Spleen (tissue), 13 donors: ENCODE results near the gene PNPT1. TPM values are rescaled to one million over a fixed set of nuclear protein-coding genes. Genes with fewer than 3 reads are reported as not detected.
"Not testable (repeated sequence)": the region's sequence is repeated elsewhere in the genome, so short reads cannot be mapped to it uniquely, and the experiment has no call there.

Experiments used
- DNase-seq: peaks from one replicate; pipeline ENCODE4 v3.0.0-alpha.2; 2020
- H3K27ac ChIP-seq, 8 donors: fragments of 200-600 bp; sonication (generic) in 7 of 8; 1 replicate in 4 of 8; 2 replicates in 4 of 8; pipeline versions ENCODE4 v1.5.0 to v1.8.0; 2016 to 2021; ENCODE audit warnings: inconsistent platforms in 4 of 8, mild to moderate bottlenecking in 4 of 8, moderate library complexity in 1 of 8
- H3K27me3 ChIP-seq, 7 donors: fragments of 200-600 bp; sonication (generic) in 6 of 7; replicated peaks in 1 of 7; 1 replicate in 4 of 7; 2 replicates in 3 of 7; pipeline versions ENCODE4 v1.5.0 to v1.8.0; 2016 to 2021; ENCODE audit warnings: inconsistent platforms in 3 of 7, mild to moderate bottlenecking in 1 of 7
- H3K36me3 ChIP-seq, 6 donors: fragments of 200-600 bp; sonication (generic) in 5 of 6; 1 replicate in 4 of 6; 2 replicates in 2 of 6; pipeline versions ENCODE4 v1.5.0 to v1.8.0; 2016 to 2021; ENCODE audit warnings: inconsistent platforms in 2 of 6
- H3K4me1 ChIP-seq, 6 donors: fragments of 200-600 bp; sonication (generic) in 5 of 6; 1 replicate in 3 of 6; 2 replicates in 3 of 6; pipeline versions ENCODE4 v1.5.0 to v1.8.0; 2016 to 2021; ENCODE audit warnings: inconsistent platforms in 3 of 6
- H3K4me3 ChIP-seq, 8 donors: fragments of 200-600 bp; sonication (generic) in 7 of 8; 1 replicate in 4 of 8; 2 replicates in 4 of 8; pipeline versions ENCODE4 v1.5.0 to v1.8.0; 2016 to 2021; ENCODE audit warnings: inconsistent platforms in 4 of 8, mild to moderate bottlenecking in 4 of 8, moderate library complexity in 2 of 8
- H3K9me3 ChIP-seq, 8 donors: fragments of 200-600 bp; sonication (generic) in 7 of 8; 1 replicate in 4 of 8; 2 replicates in 4 of 8; pipeline versions ENCODE4 v1.5.0 to v1.8.0; 2016 to 2021; ENCODE audit warnings: inconsistent platforms in 4 of 8
- CTCF ChIP-seq, 11 experiments: fragments of 200-600 bp in 7 of 11; fragments of 450-650 bp in 4 of 11; sonication (generic) in 4 of 11; IDR thresholded peaks in 8 of 11; conservative IDR thresholded peaks in 3 of 11; 1 replicate in 7 of 11; 2 replicates in 4 of 11; pipeline versions ENCODE4 v1.4.0 to v1.8.0; 2016 to 2021; ENCODE audit warnings: antibody characterized with exemption in 11 of 11, inconsistent platforms in 4 of 11, mild to moderate bottlenecking in 1 of 11
- POLR2A ChIP-seq, 3 donors: fragments of 450-650 bp; IDR thresholded peaks; one replicate each; pipeline ENCODE4 v1.5.1; 2017; ENCODE audit warnings: antibody characterized with exemption in 3 of 3, mild to moderate bottlenecking in 1 of 3
- POLR2AphosphoS5 ChIP-seq, 3 donors: sonication (generic); formaldehyde crosslinking; IDR thresholded peaks; one replicate each; pipeline ENCODE4 v1.5.1; 2017; ENCODE audit warnings: antibody characterized with exemption in 3 of 3
- WGBS, 5 donors: extraction: QIAGEN DNeasy Blood & Tissue Kit in 3 of 5; methylation state at CpG; one replicate each; pipeline versions ENCODE4 v1.1.5 to v1.1.7; 2013 to 2018; 5-methylcytosine and 5-hydroxymethylcytosine counted together
- intact Hi-C: fragments of 100-400 bp; cut with DNase I; formaldehyde crosslinking; loops from one replicate; pipeline ENCODE4 v1.15.0; 2023; ENCODE audit warnings: low total_unique reads
- long read RNA-seq, 2 donors: transcript quantifications; one replicate each; lab custom pipeline, GENCODE V29; 2026
- polyA plus RNA-seq, 3 donors: library from polyadenylated mRNA; stranded (reverse); fragments of 200-250 nt; gene quantifications; one replicate each; pipeline ENCODE4 v1.2.1, GENCODE V29; 2013
- total RNA-seq, 7 donors: library from RNA; depleted of rRNA in 3 of 7; stranded (reverse); fragments of >200 nt in 3 of 7; fragmentation: NEBNext Ultra II Directional in 4 of 7; extraction: Animal tissue kit (Norgen Biotek cat#: 25700) in 4 of 7; gene quantifications; one replicate each; pipeline versions ENCODE4 v1.1.0 to v1.2.1, GENCODE V29; 2016 to 2021
- donor health status: healthy with polysubstance abuse.
- donor health status: DM: no; HTN: no; CAD: no; lungs with moderate emphysema.
- donor health status: DM: no; HTN: no; CAD: no.
- donor health status: Bipolar disorder and iron deficiency.
- donor health status: healthy.
- donor health status: DM: no; HTN: no; CAD: no.
- donor health status: DM: yes; HTN: yes; CAD: no.

PNPT1 gene
- total RNA-seq = 10 to 100 TPM; 11.2 to 26.3 (median 20.1) TPM
- polyA plus RNA-seq = 10 to 100 TPM in 1 of 3 donors, 1 to 10 TPM in 2; 6.4 to 10.2 (median 7.7) TPM
- long read RNA-seq, donor 1, full-length matches to known transcripts = 3 of 3 reads
- long read RNA-seq, donor 1, partial matches to known transcripts = 0 of 3 reads
- long read RNA-seq, donor 1, other reads (novel, unspliced or antisense) = 0 of 3 reads
- long read RNA-seq, donor 2, full-length matches to known transcripts = 4 of 4 reads
- long read RNA-seq, donor 2, partial matches to known transcripts = 0 of 4 reads
- long read RNA-seq, donor 2, other reads (novel, unspliced or antisense) = 0 of 4 reads

GRCh38 chr2:55693181-55694125, at the start of gene PNPT1:
PNPT1 (minus strand) TSS chr2:55693844; CDS start chr2:55693823, 21 bp downstream.
- DNase-seq = peak; percentile 98
- H3K27me3 ChIP-seq = no peaks in the 10 kb centered on the region
- H3K4me3 ChIP-seq = peak within 1 kb of the TSS; percentile 73 to 98 (median 86)
- peaks cover 5 to 24% (median 20%) of the 10 kb centered on the region in 6 donors for H3K4me1 ChIP-seq
- H3K36me3 ChIP-seq = peaks cover 0 to 24% (median under 1%) of the 10 kb centered on the region in 6 donors
- H3K27ac ChIP-seq = peak within 1 kb of the TSS in 6 of 8 donors; percentile 45 to 69 (median 62)
- H3K9me3 ChIP-seq = no peaks in the 10 kb centered on the region
- WGBS, 5 donors = 0 to 1% (median 1%) methylated on average over 50 to 56 of the region's 56 CpGs
- peak in 1 of 3 donors; percentile 28 for TF ChIP-seq POLR2A (IDR thresholded peaks at IDR 0.05)
- peak; percentile 93 to 96 (median 94) for TF ChIP-seq POLR2AphosphoS5 (IDR thresholded peaks at IDR 0.05)
- peak in 1 of 11 experiments; percentile 8 for TF ChIP-seq CTCF (IDR thresholded peaks at IDR 0.05 in 8 of 11, conservative IDR thresholded peaks at IDR 0.05 in 3 of 11)
- intact Hi-C loops = no loop called here

GRCh38 chr2:55742996-55743395, 49.4 kb upstream of the PNPT1 start:
- H3K36me3 ChIP-seq = no peaks in the 10 kb centered on the region
- peaks cover 0 to 6% (median 0%) of the 10 kb centered on the region in 6 donors for H3K4me1 ChIP-seq
- WGBS, 5 donors = 66 to 88% (median 79%) methylated on average over 3 of the region's 3 CpGs
- no peak for DNase-seq
- intact Hi-C loops = no loop called here
- no peak overlapping the region for H3K4me3 ChIP-seq
- H3K27ac ChIP-seq = peak overlapping the region in 5 of 8 donors; percentile 5 to 39 (median 30)
- H3K9me3 ChIP-seq = no peaks in the 10 kb centered on the region
- H3K27me3 ChIP-seq = peaks cover 0 to 6% (median 0%) of the 10 kb centered on the region in 7 donors
- TF ChIP-seq POLR2AphosphoS5 (IDR thresholded peaks at IDR 0.05) (no peak), POLR2A (IDR thresholded peaks at IDR 0.05) (no peak), CTCF (IDR thresholded peaks at IDR 0.05 in 8 of 11, conservative IDR thresholded peaks at IDR 0.05 in 3 of 11) (no peak)

- intact Hi-C loops, H3K4me3 ChIP-seq, DNase-seq, H3K9me3 ChIP-seq, H3K27me3 ChIP-seq, H3K36me3 ChIP-seq, H3K4me1 ChIP-seq: not testable (repeated sequence)
- peak overlapping the region in 1 of 8 donors; percentile 1 for H3K27ac ChIP-seq
- 87 to 92% (median 88%) methylated on average over 5 of the region's 5 CpGs for WGBS, 5 donors
These were observed 42.4 kb upstream of the PNPT1 start for GRCh38 chr2:55736019-55736536.

GRCh38 chr2:55734726-55735125, 41.1 kb upstream of the PNPT1 start:
- Histone ChIP-seq H3K27me3 (peaks cover 0 to 3% (median 0%) of the 10 kb centered on the region in 7 donors), H3K9me3 (no peaks in the 10 kb centered on the region), H3K4me3 (no peak overlapping the region), H3K4me1 (no peaks in the 10 kb centered on the region), H3K36me3 (no peaks in the 10 kb centered on the region), H3K27ac (no peak overlapping the region)
- TF ChIP-seq CTCF (IDR thresholded peaks at IDR 0.05 in 8 of 11, conservative IDR thresholded peaks at IDR 0.05 in 3 of 11) (no peak), POLR2A (IDR thresholded peaks at IDR 0.05) (no peak), POLR2AphosphoS5 (IDR thresholded peaks at IDR 0.05) (no peak)
- WGBS, 5 donors = 79 to 83% (median 81%) methylated on average over 1 of the region's 1 CpG
- intact Hi-C loops = no loop called here
- DNase-seq = no peak
